ENCODE results near the gene GSTK1. TPM values are rescaled to one million over a fixed set of nuclear protein-coding genes. Genes with fewer than 3 reads are reported as not detected.
"Not testable (repeated sequence)": the region's sequence is repeated elsewhere in the genome, so short reads cannot be mapped to it uniquely, and the experiment has no call there.

The GSTK1 gene
- total RNA-seq, 1 donor from 2014 or later = 138 TPM

DNA sequence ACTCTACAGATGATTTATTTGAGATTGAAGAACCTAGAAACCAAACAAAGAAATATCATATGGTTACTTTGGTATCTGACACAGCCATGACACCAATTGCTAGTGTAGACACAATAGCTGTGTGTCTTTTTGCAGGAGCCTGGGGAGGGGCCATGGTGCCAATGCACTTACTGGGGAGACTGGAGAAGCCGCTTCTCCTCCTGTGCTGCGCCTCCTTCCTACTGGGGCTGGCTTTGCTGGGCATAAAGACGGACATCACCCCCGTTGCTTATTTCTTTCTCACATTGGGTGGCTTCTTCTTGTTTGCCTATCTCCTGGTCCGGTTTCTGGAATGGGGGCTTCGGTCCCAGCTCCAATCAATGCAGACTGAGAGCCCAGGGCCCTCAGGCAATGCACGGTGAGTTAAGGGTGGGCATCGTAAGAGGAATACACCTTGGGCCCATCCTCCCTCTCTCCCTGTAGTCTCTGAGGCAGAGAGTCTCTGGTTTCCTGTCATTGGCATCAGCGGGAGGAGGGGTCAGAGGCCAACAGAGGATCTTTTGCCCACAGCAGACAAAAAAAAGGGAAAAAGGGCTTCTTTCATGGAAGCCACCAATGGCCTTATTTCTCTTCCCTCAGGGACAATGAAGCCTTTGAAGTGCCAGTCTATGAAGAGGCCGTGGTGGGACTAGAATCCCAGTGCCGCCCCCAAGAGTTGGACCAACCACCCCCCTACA is 22.7 kb downstream of the GSTK1 start:
- DNase-seq = no peak
- no peak overlapping the region for H3K4me3 Mint-ChIP-seq
- no peak overlapping the region for H3K27ac Mint-ChIP-seq
- H3K27me3 Mint-ChIP-seq = no peaks in the 10 kb centered on the region
- intact Hi-C loops (cut with micrococcal nuclease) = no loop called here
- peaks cover 8% of the 10 kb centered on the region for H3K9me3 Mint-ChIP-seq
- peaks cover 48% of the 10 kb centered on the region for H3K4me1 Mint-ChIP-seq
- H3K36me3 Mint-ChIP-seq (ENCODE audit: low read depth) = peaks cover 21% of the 10 kb centered on the region

GRCh38 chr7:143286522-143286890 is 23.3 kb downstream of the GSTK1 start:
- no peak for DNase-seq
- intact Hi-C loops (cut with micrococcal nuclease) = no loop called here
- H3K4me3 Mint-ChIP-seq = peak overlapping the region; percentile 22
- H3K36me3 Mint-ChIP-seq (ENCODE audit: low read depth) = peaks cover 27% of the 10 kb centered on the region
- no peaks in the 10 kb centered on the region for H3K27me3 Mint-ChIP-seq
- H3K27ac Mint-ChIP-seq = peak overlapping the region; percentile 74
- peaks cover 51% of the 10 kb centered on the region for H3K4me1 Mint-ChIP-seq
- peaks cover 8% of the 10 kb centered on the region for H3K9me3 Mint-ChIP-seq

DNA sequence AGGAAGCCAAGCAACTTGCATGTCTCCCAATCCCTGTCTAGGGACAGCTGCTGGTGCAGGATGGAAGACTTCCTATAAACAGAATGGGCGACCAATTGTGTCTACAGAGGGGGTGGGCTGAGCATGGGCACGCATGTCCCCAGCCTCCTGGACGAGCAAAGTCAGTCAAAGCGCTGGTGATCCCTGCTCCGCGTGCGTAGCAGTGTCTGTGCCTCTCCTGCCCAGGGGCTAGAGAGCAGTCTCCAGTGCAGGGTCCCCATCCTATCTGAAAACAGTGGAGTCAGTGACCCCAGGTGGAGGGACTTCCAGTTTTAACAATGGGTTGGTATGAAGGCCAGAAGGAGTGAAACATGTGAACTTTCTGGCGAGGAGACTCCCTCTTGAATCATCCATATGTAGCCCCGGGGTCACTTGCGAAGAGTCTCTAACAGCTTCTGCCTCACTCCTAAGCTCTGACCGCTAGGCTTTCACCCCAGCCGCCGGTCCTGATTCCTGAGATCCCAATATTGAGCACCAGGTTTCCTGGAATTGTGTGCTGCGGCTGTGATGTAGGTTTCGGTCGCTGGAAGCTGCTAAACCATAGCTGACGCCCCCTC is 24.2 kb downstream of the GSTK1 start:
- Mint-ChIP-seq H3K27me3 (no peaks in the 10 kb centered on the region), H3K36me3 (ENCODE audit: low read depth) (peaks cover 34% of the 10 kb centered on the region), H3K4me1 (peaks cover 54% of the 10 kb centered on the region), H3K27ac (peak overlapping the region; percentile 85), H3K4me3 (peak overlapping the region; percentile 97), H3K9me3 (peaks cover 8% of the 10 kb centered on the region)
- DNase-seq = no peak
- intact Hi-C loops (cut with micrococcal nuclease) = no loop called here

DNA sequence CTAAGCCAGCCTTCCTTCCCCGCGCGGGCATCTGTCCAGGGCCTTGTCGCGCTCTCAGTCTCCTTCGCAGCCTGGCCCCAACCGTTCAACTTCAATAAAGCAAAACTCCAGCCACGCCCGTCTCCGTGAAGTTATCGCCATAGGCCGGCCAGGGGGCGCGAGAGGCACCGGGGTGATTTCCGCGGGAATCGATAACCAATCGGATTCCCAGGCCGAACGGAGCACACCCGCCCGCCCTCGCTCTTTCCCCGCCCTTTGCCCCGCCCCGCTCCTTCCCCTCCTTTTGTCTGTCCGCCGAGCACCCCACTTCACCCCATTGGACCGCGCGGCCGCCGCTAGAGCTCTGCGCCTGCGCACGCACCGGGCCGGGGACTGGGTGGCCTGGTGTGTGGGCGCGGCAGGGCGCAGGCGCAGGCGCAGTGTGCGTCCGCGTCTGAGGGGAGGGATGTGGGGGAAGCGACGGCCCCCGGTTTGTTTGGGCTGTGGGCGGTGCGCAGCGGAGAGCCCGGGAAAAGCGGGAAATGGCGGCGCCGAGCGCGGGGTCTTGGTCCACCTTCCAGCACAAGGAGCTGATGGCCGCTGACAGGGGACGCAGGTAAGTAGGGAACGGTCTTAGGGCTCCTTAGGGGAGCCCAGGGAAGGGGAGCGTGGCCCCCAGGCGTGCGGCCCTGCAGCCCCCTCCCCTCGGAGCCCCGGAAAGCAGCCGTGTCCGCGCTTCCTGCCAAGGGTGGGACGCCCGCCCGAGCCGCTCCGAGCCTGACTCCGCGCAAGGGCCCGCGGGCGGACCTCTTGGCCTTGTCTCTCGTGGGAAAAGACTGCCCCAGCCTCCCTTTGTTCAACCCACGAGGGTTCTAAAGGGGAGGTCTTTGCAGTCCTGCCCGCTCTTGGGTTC is 24.9 kb downstream of the GSTK1 start, which contains the start of gene CASP2:
TSS of gene CASP2 (plus strand) at position 417 of the 892 bp plus-strand sequence. CDS start at position 522, 105 bp downstream.
- no peaks in the 10 kb centered on the region for H3K27me3 Mint-ChIP-seq
- peaks cover 40% of the 10 kb centered on the region for H3K36me3 Mint-ChIP-seq (ENCODE audit: low read depth)
- peaks cover 8% of the 10 kb centered on the region for H3K9me3 Mint-ChIP-seq
- DNase-seq = peak; percentile 100
- intact Hi-C loops (cut with micrococcal nuclease) = loop anchor here (1.0 to 2.0 kb wide), 4 partner anchors 25 to 479 kb away; partner anchors contain the start of gene GSTK1
- peak within 1 kb of the TSS; percentile 95 for H3K27ac Mint-ChIP-seq
- peaks cover 54% of the 10 kb centered on the region for H3K4me1 Mint-ChIP-seq
- peak within 1 kb of the TSS; percentile 97 for H3K4me3 Mint-ChIP-seq

DNA sequence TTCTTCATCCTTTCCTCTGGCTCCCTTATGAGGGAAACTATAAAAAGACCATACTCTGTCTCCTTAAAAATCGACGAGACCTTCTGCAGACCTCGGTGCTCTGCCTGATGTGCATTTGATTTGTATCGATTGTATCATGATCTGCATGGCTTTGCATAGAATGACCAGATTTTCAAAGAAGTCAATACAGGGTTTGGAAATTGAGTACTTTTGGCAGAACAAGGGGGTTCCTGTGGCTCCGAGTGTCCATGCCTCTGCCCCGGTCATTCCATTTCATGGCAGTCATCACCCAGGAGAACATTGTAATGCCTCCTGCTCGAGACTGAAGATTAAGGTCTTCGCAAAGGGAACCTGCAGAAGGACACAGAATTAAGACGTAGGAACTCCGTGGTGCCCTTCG is 25.6 kb downstream of the GSTK1 start:
- peak overlapping the region; percentile 97 for H3K4me3 Mint-ChIP-seq
- peak overlapping the region; percentile 95 for H3K27ac Mint-ChIP-seq
- DNase-seq = peak; percentile 72
- intact Hi-C loops (cut with micrococcal nuclease) = loop anchor here (1.0 to 2.0 kb wide), 5 partner anchors 26 to 480 kb away; partner anchors contain the start of gene GSTK1
- peaks cover 8% of the 10 kb centered on the region for H3K9me3 Mint-ChIP-seq
- H3K27me3 Mint-ChIP-seq = no peaks in the 10 kb centered on the region
- H3K4me1 Mint-ChIP-seq = peaks cover 49% of the 10 kb centered on the region
- peaks cover 46% of the 10 kb centered on the region for H3K36me3 Mint-ChIP-seq (ENCODE audit: low read depth)

- Mint-ChIP-seq H3K9me3 (peaks cover 8% of the 10 kb centered on the region), H3K27me3 (no peaks in the 10 kb centered on the region), H3K27ac (peak overlapping the region; percentile 95), H3K4me1 (peaks cover 49% of the 10 kb centered on the region), H3K36me3 (ENCODE audit: low read depth) (peaks cover 52% of the 10 kb centered on the region), H3K4me3 (peak overlapping the region; percentile 97)
- DNase-seq = no peak
- intact Hi-C loops (cut with micrococcal nuclease) = loop anchor here (1.0 to 2.0 kb wide), 2 partner anchors 91 to 481 kb away; no protein-coding TSS in a partner anchor
Measured at GRCh38 chr7:143289421-143289820, 26.2 kb downstream of the GSTK1 start.

DNA sequence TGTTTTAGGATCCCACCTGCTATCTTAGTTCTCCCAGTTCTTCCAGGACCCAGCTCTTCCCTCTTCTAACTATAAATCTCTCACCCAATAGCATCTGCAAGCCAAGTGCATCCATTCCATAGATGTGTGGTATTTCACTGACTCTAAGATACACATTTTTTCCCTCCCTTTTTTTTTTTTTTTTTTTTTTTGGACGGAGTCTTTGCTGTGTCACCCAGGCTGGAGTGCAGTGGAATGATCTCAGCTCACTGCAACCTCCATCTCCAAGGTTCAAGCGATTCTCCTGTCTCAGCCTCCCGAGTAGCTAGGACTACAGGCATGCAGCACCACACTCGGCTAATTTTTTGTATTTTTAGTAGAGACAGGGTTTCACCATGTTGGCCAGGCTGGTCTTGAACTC is 26.6 kb downstream of the GSTK1 start:
- peaks cover 57% of the 10 kb centered on the region for H3K36me3 Mint-ChIP-seq (ENCODE audit: low read depth)
- intact Hi-C loops (cut with micrococcal nuclease) = loop anchor here (1.0 to 2.0 kb wide), 3 partner anchors 15 to 481 kb away; no protein-coding TSS in a partner anchor
- peaks cover 51% of the 10 kb centered on the region for H3K4me1 Mint-ChIP-seq
- peak overlapping the region; percentile 97 for H3K4me3 Mint-ChIP-seq
- DNase-seq, H3K9me3 Mint-ChIP-seq, H3K27me3 Mint-ChIP-seq: not testable (repeated sequence)
- H3K27ac Mint-ChIP-seq = peak overlapping the region; percentile 95

- Mint-ChIP-seq H3K4me1 (peaks cover 54% of the 10 kb centered on the region), H3K27ac (peak overlapping the region; percentile 95), H3K36me3 (ENCODE audit: low read depth) (peaks cover 61% of the 10 kb centered on the region), H3K27me3 (no peaks in the 10 kb centered on the region), H3K4me3 (peak overlapping the region; percentile 97), H3K9me3 (peaks cover 8% of the 10 kb centered on the region)
- intact Hi-C loops (cut with micrococcal nuclease) = loop anchor here (2.0 kb wide), 1 partner anchor 15 kb away; no protein-coding TSS in a partner anchor
- DNase-seq = no peak
Measured at GRCh38 chr7:143290293-143290692, 27.1 kb downstream of the GSTK1 start.

DNA sequence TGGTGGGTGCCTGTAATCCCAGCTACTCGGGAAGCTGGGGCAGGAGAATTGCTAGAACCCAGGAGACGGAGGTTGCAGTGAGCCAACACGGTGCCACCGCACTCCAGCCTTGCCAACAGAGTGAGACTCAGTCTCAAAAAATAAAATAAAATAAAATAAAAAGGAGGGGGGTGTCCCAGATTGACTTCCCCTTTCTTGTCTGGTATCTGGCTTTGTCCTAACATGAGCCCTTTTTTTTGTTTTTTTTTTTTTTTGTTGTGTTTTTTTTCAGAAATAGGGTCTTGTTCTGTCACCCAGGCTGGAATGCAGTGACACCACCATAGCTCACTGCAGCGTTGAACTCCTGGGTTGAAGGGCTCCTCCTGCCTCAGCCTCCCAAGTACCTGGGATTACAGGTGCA is 29.6 kb downstream of the GSTK1 start:
- Mint-ChIP-seq H3K36me3 (ENCODE audit: low read depth) (peaks cover 78% of the 10 kb centered on the region), H3K4me1 (peaks cover 65% of the 10 kb centered on the region), H3K27me3 (no peaks in the 10 kb centered on the region), H3K9me3 (peaks cover 1% of the 10 kb centered on the region), H3K4me3 (no peak overlapping the region), H3K27ac (no peak overlapping the region)
- no peak for DNase-seq
- intact Hi-C loops (cut with micrococcal nuclease) = no loop called here

DNA sequence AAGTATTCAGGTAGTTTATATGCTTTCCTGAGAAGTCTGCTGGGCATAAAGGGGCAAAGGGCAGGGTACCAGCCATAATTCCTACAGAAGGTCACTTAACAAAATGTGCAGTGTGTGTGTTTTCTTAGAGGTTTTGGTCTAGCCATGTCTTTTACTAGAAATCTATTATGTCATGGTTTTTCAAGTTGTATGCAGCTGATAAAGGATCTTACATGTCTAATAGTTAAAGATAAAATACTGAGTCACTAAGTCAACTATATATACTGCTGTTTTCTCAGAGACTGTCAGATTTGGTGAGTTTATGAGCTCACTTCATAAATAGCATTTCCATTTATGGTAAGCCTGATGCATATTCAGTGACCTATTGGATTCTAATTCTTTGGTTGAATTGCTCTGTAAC is 32.6 kb downstream of the GSTK1 start:
- H3K27ac Mint-ChIP-seq = peak overlapping the region; percentile 50
- H3K27me3 Mint-ChIP-seq = no peaks in the 10 kb centered on the region
- DNase-seq = no peak
- intact Hi-C loops (cut with micrococcal nuclease) = no loop called here
- peaks cover 68% of the 10 kb centered on the region for H3K4me1 Mint-ChIP-seq
- H3K4me3 Mint-ChIP-seq = peak overlapping the region; percentile 22
- no peaks in the 10 kb centered on the region for H3K9me3 Mint-ChIP-seq
- H3K36me3 Mint-ChIP-seq (ENCODE audit: low read depth) = peaks cover 88% of the 10 kb centered on the region

DNA sequence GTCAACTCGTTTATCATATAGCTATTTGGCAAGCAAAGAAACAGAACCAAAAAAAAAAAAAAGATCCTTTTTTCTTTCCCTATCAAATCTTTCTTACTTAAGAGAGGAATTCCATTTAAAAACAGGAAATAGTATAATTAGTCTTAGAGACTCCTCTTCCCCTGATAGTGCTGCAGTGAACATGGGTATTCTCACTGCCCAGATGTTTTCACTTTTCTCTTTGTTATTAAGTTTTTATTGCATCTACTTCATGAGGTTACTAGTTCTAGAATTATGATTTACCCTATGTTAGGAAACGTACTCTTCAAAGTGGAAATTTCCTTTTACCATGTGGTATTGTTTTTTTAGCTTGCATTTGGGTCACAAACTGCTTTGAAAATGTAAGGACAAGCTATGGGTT is 33.4 kb downstream of the GSTK1 start:
- H3K4me1 Mint-ChIP-seq = peaks cover 66% of the 10 kb centered on the region
- H3K27ac Mint-ChIP-seq = no peak overlapping the region
- no peaks in the 10 kb centered on the region for H3K27me3 Mint-ChIP-seq
- peaks cover 88% of the 10 kb centered on the region for H3K36me3 Mint-ChIP-seq (ENCODE audit: low read depth)
- DNase-seq = no peak
- intact Hi-C loops (cut with micrococcal nuclease) = no loop called here
- H3K4me3 Mint-ChIP-seq = no peak overlapping the region
- H3K9me3 Mint-ChIP-seq = no peaks in the 10 kb centered on the region

GRCh38 chr7:143299346-143299745 is 36.1 kb downstream of the GSTK1 start:
- Mint-ChIP-seq H3K27me3 (no peaks in the 10 kb centered on the region), H3K9me3 (no peaks in the 10 kb centered on the region), H3K4me1 (peaks cover 65% of the 10 kb centered on the region), H3K36me3 (ENCODE audit: low read depth) (peaks cover 89% of the 10 kb centered on the region), H3K27ac (no peak overlapping the region), H3K4me3 (no peak overlapping the region)
- no peak for DNase-seq
- intact Hi-C loops (cut with micrococcal nuclease) = no loop called here

GRCh38 chr7:143299840-143300239 is 36.6 kb downstream of the GSTK1 start:
- Mint-ChIP-seq H3K4me3 (no peak overlapping the region), H3K27ac (no peak overlapping the region), H3K9me3 (no peaks in the 10 kb centered on the region), H3K36me3 (ENCODE audit: low read depth) (peaks cover 89% of the 10 kb centered on the region), H3K4me1 (peaks cover 65% of the 10 kb centered on the region), H3K27me3 (no peaks in the 10 kb centered on the region)
- intact Hi-C loops (cut with micrococcal nuclease) = loop anchor here (1.0 to 10.0 kb wide), 4 partner anchors 35 to 295 kb away; no protein-coding TSS in a partner anchor
- DNase-seq = peak; percentile 90
